GM18951 (cell line): ENCODE results near the gene PPP1CA.

ENCODE experiments used
- POLR2A ChIP-seq: IDR thresholded peaks from 4 replicates; pipeline ENCODE4 v1.6.1; 2011; ENCODE audit warnings: mild to moderate bottlenecking; ENCODE audit not compliant: insufficient read length, insufficient read depth; ENCODE audit errors: extremely low read depth
- in situ Hi-C: fragments of 300-500 bp; cut with MboI; formaldehyde crosslinking; loops from one replicate; pipeline ENCODE4 v1.12.0; 2022; ENCODE audit warnings: low sequenced_read_pairs, mixed read lengths, inconsistent platforms; ENCODE audit not compliant: unreplicated experiment

Gene PPP1CA

GRCh38 chr11:67373648-67374570 lies 27.7 kb downstream of the PPP1CA start:
- in situ Hi-C loops, result no loop called here
- peak; percentile 26 for TF ChIP-seq POLR2A

GRCh38 chr11:67372993-67373647 lies 28.5 kb downstream of the PPP1CA start, which contains the start of gene CLCF1:
CLCF1 (minus strand) TSS chr11:67373598; CDS start chr11:67373539, 59 bp downstream.
- in situ Hi-C loops, result no loop called here
- TF ChIP-seq POLR2A, result peak; percentile 58

GRCh38 chr11:67372321-67372992 lies 29.2 kb downstream of the PPP1CA start:
- no peak for TF ChIP-seq POLR2A
- in situ Hi-C loops, result no loop called here

- in situ Hi-C loops, result no loop called here
- TF ChIP-seq POLR2A, result no peak
Observed at GRCh38 chr11:67371911-67372320, 29.7 kb downstream of the PPP1CA start.

- TF ChIP-seq POLR2A, result no peak
- in situ Hi-C loops, result no loop called here
Observed at GRCh38 chr11:67371189-67371910, 30.3 kb downstream of the PPP1CA start.

GRCh38 chr11:67370351-67371076 lies 31.1 kb downstream of the PPP1CA start:
- no peak for TF ChIP-seq POLR2A
- in situ Hi-C loops, result no loop called here

GRCh38 chr11:67369801-67370284 lies 31.8 kb downstream of the PPP1CA start:
- in situ Hi-C loops, result no loop called here
- TF ChIP-seq POLR2A, result no peak

GRCh38 chr11:67369275-67369674 lies 32.4 kb downstream of the PPP1CA start:
- TF ChIP-seq POLR2A, result no peak
- in situ Hi-C loops, result no loop called here

GRCh38 chr11:67368621-67369020 lies 33.0 kb downstream of the PPP1CA start:
- in situ Hi-C loops, result no loop called here
- TF ChIP-seq POLR2A, result no peak

- in situ Hi-C loops, result no loop called here
- no peak for TF ChIP-seq POLR2A
Observed at GRCh38 chr11:67367761-67368227, 33.9 kb downstream of the PPP1CA start.

GRCh38 chr11:67366961-67367760 lies 34.5 kb downstream of the PPP1CA start:
- in situ Hi-C loops, result no loop called here
- no peak for TF ChIP-seq POLR2A

GRCh38 chr11:67366546-67366945 lies 35.1 kb downstream of the PPP1CA start:
- no peak for TF ChIP-seq POLR2A
- in situ Hi-C loops, result no loop called here
